Measurements from ENCODE around the gene ZNF500.

- no peak for TF ChIP-seq NR3C1 (IDR thresholded peaks at IDR 0.05)
- no peak for TF ChIP-seq EP300 (IDR thresholded peaks at IDR 0.05)
- TF ChIP-seq ZC3H11A (IDR thresholded peaks at IDR 0.05), result no peak
- no peak for TF ChIP-seq KDM5A (IDR thresholded peaks at IDR 0.05)
- no peak for TF ChIP-seq CTCF (IDR thresholded peaks at IDR 0.05)
- TF ChIP-seq CEBPB (IDR thresholded peaks at IDR 0.05), result no peak
- TF ChIP-seq MAX (IDR thresholded peaks at IDR 0.05), result no peak
- TF ChIP-seq NPAS2 (CRISPR knock-in tag; IDR thresholded peaks at IDR 0.05; ENCODE audit: borderline replicate concordance), result no peak
- TF ChIP-seq HDAC2 (IDR thresholded peaks at IDR 0.05), result no peak
- TF ChIP-seq CBX8 (IDR thresholded peaks at IDR 0.05), result no peak
These were observed 6.6 kb downstream of the ZNF500 start for GRCh38 chr16:4760221-4760910.

Measured in A549 (cell line).